Chondrocyte (in vitro differentiated cells): Measurements from ENCODE around the gene ATP11A. TPM values are rescaled to one million over a fixed set of nuclear protein-coding genes. Genes with fewer than 3 reads are reported as not detected.
A peak's percentile ranks its signal among the peaks of the same experiment; 100 is the strongest.

ENCODE experiments used
- DNase-seq: peaks from one replicate; pipeline ENCODE4 v3.0.0; 2021; ENCODE audit warnings: mixed read lengths, low spot score
- H3K27ac Mint-ChIP-seq: one replicate; pipeline ENCODE4 v1.8.0; 2021; ENCODE audit warnings: mild to moderate bottlenecking, moderate library complexity, mixed read lengths; ENCODE audit not compliant: unreplicated experiment
- H3K27me3 Mint-ChIP-seq: 2 replicates; pipeline ENCODE4 v1.8.0; 2021; ENCODE audit warnings: low read depth, mixed read lengths
- H3K36me3 Mint-ChIP-seq: 2 replicates; pipeline ENCODE4 v1.8.0; 2021; ENCODE audit warnings: low read depth, mixed read lengths
- H3K4me1 Mint-ChIP-seq: 2 replicates; pipeline ENCODE4 v1.8.0; 2021; ENCODE audit warnings: low read depth, mild to moderate bottlenecking, mixed read lengths
- H3K4me3 Mint-ChIP-seq: one replicate; pipeline ENCODE4 v1.8.0; 2021; ENCODE audit warnings: mild to moderate bottlenecking, moderate library complexity, mixed read lengths; ENCODE audit not compliant: unreplicated experiment
- H3K9me3 Mint-ChIP-seq: 2 replicates; pipeline ENCODE4 v1.8.0; 2021; ENCODE audit warnings: low read depth, mixed read lengths
- CTCF ChIP-seq: fragments of 200-600 bp; sonication (generic); IDR thresholded peaks from 2 replicates; pipeline ENCODE4 v1.5.0; 2021; ENCODE audit warnings: antibody characterized with exemption, mild to moderate bottlenecking, moderate library complexity
- total RNA-seq: library from RNA; stranded (reverse); gene quantifications from 3 replicates; pipeline ENCODE4 v1.2.1, GENCODE V29; 2021

The ATP11A gene
- total RNA-seq, 1 donor from 2014 or later, result 13.1 TPM

DNA sequence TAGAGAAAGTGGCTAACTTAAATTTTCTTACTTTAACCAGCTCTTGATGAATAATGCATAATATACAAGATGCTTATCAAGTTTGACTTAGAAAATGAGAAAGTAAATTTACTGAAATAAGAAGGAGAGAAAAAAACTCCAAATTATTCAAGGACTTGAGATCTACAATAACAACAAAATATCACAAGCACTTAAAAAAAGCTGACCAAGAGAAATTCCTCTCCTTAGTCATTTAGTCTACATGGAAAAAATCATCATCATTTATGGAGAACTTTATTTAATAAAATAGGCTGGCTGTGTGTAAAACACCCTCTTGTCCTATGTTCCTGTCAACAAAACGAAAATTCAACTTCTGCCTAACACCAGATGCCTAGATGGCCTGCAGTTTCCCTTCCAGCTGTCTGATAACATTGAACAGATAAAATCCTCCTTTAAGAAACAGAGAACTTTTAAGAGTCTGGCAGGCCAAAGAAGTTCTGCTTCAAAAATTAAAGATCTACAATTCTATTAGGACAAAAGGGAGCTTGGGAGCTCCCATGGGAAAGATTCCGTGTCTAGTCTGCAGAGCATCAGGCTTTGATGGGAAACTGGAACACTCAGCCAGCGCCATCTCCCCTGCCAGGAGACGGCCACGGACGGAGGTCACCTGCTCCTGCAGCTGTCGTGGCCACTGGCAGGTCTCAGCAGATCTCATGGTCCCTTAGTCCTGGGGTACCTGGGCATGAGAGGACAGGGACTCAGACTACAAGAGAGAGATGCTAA is 37.9 kb upstream of the ATP11A start:
- Mint-ChIP-seq H3K36me3 (no peaks in the 10 kb centered on the region), H3K27ac (peak overlapping the region; percentile 58), H3K4me3 (no peak overlapping the region), H3K4me1 (peaks cover 21% of the 10 kb centered on the region), H3K9me3 (no peaks in the 10 kb centered on the region), H3K27me3 (no peaks in the 10 kb centered on the region)
- TF ChIP-seq CTCF, result no peak
- DNase-seq, result peak; percentile 59

DNA sequence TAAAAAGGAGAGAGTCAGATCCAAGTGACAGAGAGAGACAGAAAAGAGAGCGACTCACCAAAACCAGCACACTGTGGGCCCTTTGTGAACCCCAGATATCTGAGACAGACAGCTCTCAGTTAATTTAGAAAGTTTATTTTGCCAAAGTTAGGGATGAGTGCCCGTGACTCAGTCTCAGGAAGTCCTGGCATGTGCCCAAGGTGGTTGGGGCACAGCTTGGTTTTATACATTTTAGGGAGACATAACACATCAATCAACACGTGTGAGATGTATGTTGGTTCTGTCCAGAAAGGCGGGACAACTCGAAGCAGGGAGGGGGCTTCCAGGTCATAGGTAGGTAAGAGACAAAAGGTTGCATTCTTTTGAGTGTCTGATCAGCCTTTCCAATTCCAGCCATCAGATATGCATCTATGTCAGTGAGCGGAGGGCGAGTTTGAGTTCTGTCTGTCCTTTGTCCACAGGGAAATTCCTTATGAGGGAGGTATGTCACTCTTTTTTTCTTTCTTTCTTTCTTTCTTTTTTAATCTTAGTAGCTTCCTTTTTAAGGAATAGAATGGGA is 37.2 kb upstream of the ATP11A start:
- Mint-ChIP-seq H3K4me1 (peaks cover 21% of the 10 kb centered on the region), H3K9me3 (no peaks in the 10 kb centered on the region), H3K27ac (peak overlapping the region; percentile 58), H3K36me3 (no peaks in the 10 kb centered on the region), H3K4me3 (no peak overlapping the region), H3K27me3 (no peaks in the 10 kb centered on the region)
- DNase-seq, result no peak
- TF ChIP-seq CTCF, result no peak

- TF ChIP-seq CTCF, result no peak
- Mint-ChIP-seq H3K27me3 (no peaks in the 10 kb centered on the region), H3K36me3 (no peaks in the 10 kb centered on the region), H3K4me3 (no peak overlapping the region), H3K9me3 (no peaks in the 10 kb centered on the region), H3K27ac (no peak overlapping the region), H3K4me1 (peaks cover 22% of the 10 kb centered on the region)
- no peak for DNase-seq
Observed at GRCh38 chr13:112653071-112653470, 36.8 kb upstream of the ATP11A start.

DNA sequence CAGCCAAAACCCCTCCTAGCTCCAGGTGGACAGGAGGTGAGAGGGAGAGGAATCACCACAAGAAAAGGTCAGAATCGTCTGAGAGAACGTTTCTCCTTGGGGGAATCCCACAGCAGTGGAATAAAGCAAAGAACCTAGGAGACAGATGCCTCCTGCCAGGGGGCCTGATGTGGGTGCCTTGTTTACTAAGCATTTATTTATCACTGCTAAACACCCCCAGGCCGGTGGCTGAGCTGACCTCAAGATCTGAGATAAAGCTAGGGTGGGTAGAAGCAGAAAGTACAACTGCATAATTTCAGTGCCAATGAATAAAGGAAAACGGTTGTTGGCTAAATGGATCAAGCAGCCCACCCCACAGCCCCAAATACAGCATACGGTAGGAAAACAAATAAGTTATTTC is 33.9 kb upstream of the ATP11A start:
- H3K27me3 Mint-ChIP-seq, result no peaks in the 10 kb centered on the region
- no peak overlapping the region for H3K27ac Mint-ChIP-seq
- peaks cover 36% of the 10 kb centered on the region for H3K4me1 Mint-ChIP-seq
- peak; percentile 32 for DNase-seq
- H3K9me3 Mint-ChIP-seq, result no peaks in the 10 kb centered on the region
- no peak for TF ChIP-seq CTCF
- no peaks in the 10 kb centered on the region for H3K36me3 Mint-ChIP-seq
- no peak overlapping the region for H3K4me3 Mint-ChIP-seq

DNA sequence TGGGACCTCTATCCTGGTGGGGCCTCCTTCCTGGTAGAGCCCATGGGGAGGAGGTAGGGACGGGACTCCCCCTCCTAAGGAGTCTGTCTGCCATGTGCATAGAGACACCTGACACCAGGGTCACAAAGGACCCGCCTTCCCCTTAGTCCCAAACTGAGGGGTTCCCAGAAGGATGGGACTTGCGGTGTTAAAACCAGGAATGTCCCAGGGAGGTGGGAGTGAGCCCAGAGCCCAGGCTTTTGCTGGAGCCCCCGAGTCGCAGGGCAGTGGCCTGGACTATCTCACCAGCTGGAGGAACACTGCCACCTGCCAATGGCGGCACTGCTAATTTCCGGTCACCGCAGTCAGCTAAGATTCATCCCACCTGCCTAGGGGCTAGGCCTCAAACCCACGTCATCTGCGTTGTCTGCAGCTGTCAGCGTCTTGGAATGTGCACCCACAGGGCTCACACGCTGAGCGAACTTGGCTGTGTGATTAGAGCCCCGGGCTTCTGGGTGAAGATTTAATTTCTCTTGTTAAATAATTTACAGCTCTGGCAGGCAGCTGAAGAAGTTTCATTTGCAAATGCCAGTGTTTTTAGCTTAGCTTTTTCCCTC is 31.9 kb upstream of the ATP11A start:
- peak; percentile 67 for DNase-seq
- no peak for TF ChIP-seq CTCF
- no peaks in the 10 kb centered on the region for H3K36me3 Mint-ChIP-seq
- H3K4me3 Mint-ChIP-seq, result no peak overlapping the region
- peaks cover 19% of the 10 kb centered on the region for H3K4me1 Mint-ChIP-seq
- H3K9me3 Mint-ChIP-seq, result no peaks in the 10 kb centered on the region
- no peaks in the 10 kb centered on the region for H3K27me3 Mint-ChIP-seq
- peak overlapping the region; percentile 73 for H3K27ac Mint-ChIP-seq
